ENCODE data around the gene NFE2L3. TPM values are rescaled to one million over a fixed set of nuclear protein-coding genes. Genes with fewer than 3 reads are reported as not detected.

The NFE2L3 gene
- total RNA-seq, 1 experiment from 2014 or later, result 40.0 TPM

DNA sequence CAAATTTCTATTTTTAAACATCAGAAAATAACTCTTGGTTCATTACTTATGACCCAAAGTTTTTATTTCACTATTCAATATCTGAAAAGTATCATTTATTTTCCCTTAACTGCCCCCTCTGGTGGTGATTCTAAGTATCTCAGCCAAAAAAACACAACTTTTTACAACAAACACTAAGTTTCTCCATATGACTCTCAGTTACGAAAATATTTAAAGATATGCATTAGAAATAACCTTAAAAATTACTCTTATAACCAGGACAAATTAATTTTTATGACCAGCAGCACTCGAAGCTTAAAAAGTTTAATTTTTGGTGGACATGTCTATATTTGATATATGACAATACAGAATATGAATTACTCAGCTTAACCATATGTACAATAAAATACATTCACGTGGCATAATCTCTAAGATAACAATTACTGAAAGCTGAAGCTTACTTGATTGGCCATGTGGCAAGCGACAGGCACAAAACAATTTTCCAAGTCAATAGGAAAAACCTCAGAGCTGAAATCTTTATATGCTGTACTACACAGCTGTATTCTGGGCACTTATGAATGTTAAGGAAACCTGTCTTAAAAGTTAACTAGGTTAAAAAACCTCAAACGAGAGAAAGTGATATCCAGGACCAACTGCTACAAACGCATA, 46.3 kb downstream of the NFE2L3 start:
- DNase-seq (peak; percentile 56), ATAC-seq (no peak)
- Histone ChIP-seq H2AFZ (ENCODE audit: low read length) (no peak overlapping the region), H3K4me3 (ENCODE audit: low read length) (peak overlapping the region; percentile 99), H3K9ac (ENCODE audit: low read length) (peak overlapping the region; percentile 96), H3K27ac (ENCODE audit: low read length) (no peak overlapping the region), H3K36me3 (ENCODE audit: low read depth, low read length) (peaks cover 67% of the 10 kb centered on the region), H3K79me2 (ENCODE audit: low read length) (peaks cover 90% of the 10 kb centered on the region), H3K4me2 (ENCODE audit: low read length) (peak overlapping the region; percentile 82), H3K9me3 (ENCODE audit: low read length) (no peaks in the 10 kb centered on the region), H4K20me1 (ENCODE audit: low read length) (peaks cover 72% of the 10 kb centered on the region), H3F3A (ENCODE audit: low read length, unreplicated experiment) (peaks cover 21% of the 10 kb centered on the region), H3K9me2 (replicated peaks; ENCODE audit: low read length) (no peaks in the 10 kb centered on the region), H3K27me3 (ENCODE audit: low read length) (no peaks in the 10 kb centered on the region), H3K4me1 (ENCODE audit: insufficient read depth, low read length) (peaks cover 20% of the 10 kb centered on the region)
- intact Hi-C loops (cut with micrococcal nuclease), result loop anchor here (1.0 to 2.0 kb wide), 3 partner anchors 42 to 167 kb away; no protein-coding TSS in a partner anchor
- no TSS peak for BruUV-seq (replicated peaks)
- CTCF ChIA-PET, result interaction anchor here (0.5 to 0.9 kb wide), 3 partner anchors 95 to 119 kb away, joined by 3 read pairs; no protein-coding TSS in a partner anchor
- POLR2A ChIA-PET (ENCODE audit: unreplicated experiment), result interaction anchor here (0.6 to 0.7 kb wide), 4 partner anchors 42 to 411 kb away, joined by 3 to 6 read pairs (median 4); no protein-coding TSS in a partner anchor
- TF ChIP-seq EZH2 (IDR thresholded peaks at IDR 0.05; ENCODE audit: low read length, unreplicated experiment), result no peak
- TF ChIP-seq CTCF (conservative IDR thresholded peaks at IDR 0.05; ENCODE audit: low read depth, low read length), result peak; percentile 76
- no peak for TF ChIP-seq EZH2phosphoT487 (IDR thresholded peaks at IDR 0.05; ENCODE audit: borderline replicate concordance, low read length)

- Histone ChIP-seq H3F3A (ENCODE audit: low read length, unreplicated experiment) (peaks cover 21% of the 10 kb centered on the region), H3K9me3 (ENCODE audit: low read length) (no peaks in the 10 kb centered on the region), H2AFZ (ENCODE audit: low read length) (no peak overlapping the region), H3K36me3 (ENCODE audit: low read depth, low read length) (peaks cover 66% of the 10 kb centered on the region), H3K9ac (ENCODE audit: low read length) (peak overlapping the region; percentile 96), H3K4me3 (ENCODE audit: low read length) (peak overlapping the region; percentile 99), H3K27ac (ENCODE audit: low read length) (no peak overlapping the region), H4K20me1 (ENCODE audit: low read length) (peaks cover 72% of the 10 kb centered on the region), H3K9me2 (replicated peaks; ENCODE audit: low read length) (no peaks in the 10 kb centered on the region), H3K4me1 (ENCODE audit: insufficient read depth, low read length) (peaks cover 20% of the 10 kb centered on the region), H3K27me3 (ENCODE audit: low read length) (no peaks in the 10 kb centered on the region), H3K4me2 (ENCODE audit: low read length) (peak overlapping the region; percentile 82), H3K79me2 (ENCODE audit: low read length) (peaks cover 90% of the 10 kb centered on the region)
- DNase-seq, result no peak
- ChIA-PET POLR2A (ENCODE audit: unreplicated experiment) (interaction anchor here (0.6 to 0.7 kb wide), 4 partner anchors 42 to 411 kb away, joined by 3 to 6 read pairs (median 4); no protein-coding TSS in a partner anchor), CTCF (interaction anchor here (0.5 to 0.9 kb wide), 2 partner anchors 94 to 120 kb away, joined by 3 read pairs; no protein-coding TSS in a partner anchor)
- intact Hi-C loops (cut with micrococcal nuclease), result loop anchor here (1.0 to 2.0 kb wide), 3 partner anchors 42 to 166 kb away; no protein-coding TSS in a partner anchor
- BruUV-seq (replicated peaks), result no TSS peak
- ATAC-seq, result no peak
- TF ChIP-seq CTCF (conservative IDR thresholded peaks at IDR 0.05; ENCODE audit: low read depth, low read length) (no peak), EZH2 (IDR thresholded peaks at IDR 0.05; ENCODE audit: low read length, unreplicated experiment) (no peak), EZH2phosphoT487 (IDR thresholded peaks at IDR 0.05; ENCODE audit: borderline replicate concordance, low read length) (no peak)
Measured at GRCh38 chr7:26198781-26199169, 46.8 kb downstream of the NFE2L3 start.
